Neural progenitor cell (in vitro differentiated cells): ENCODE measurements around the gene COL19A1. TPM values are rescaled to one million over a fixed set of nuclear protein-coding genes. Genes with fewer than 3 reads are reported as not detected.
A peak's percentile ranks its signal among the peaks of the same experiment; 100 is the strongest.

Experiments used
- DNase-seq: peaks from one replicate; pipeline ENCODE4 v3.0.0-alpha.2; 2016; ENCODE audit warnings: low spot score
- H2AFZ ChIP-seq: fragments of 200-600 bp; sonication (generic); replicated peaks from 2 replicates; pipeline ENCODE4 v1.6.1; 2016; ENCODE audit warnings: antibody characterized with exemption
- H3F3A ChIP-seq: fragments of 200-600 bp; sonication (generic); 2 replicates; pipeline ENCODE4 v1.6.1; 2016; ENCODE audit warnings: antibody characterized with exemption, low read depth
- H3K27ac ChIP-seq: fragments of 200-600 bp; sonication (generic); 2 replicates; pipeline ENCODE4 v1.5.1; 2016; ENCODE audit warnings: mild to moderate bottlenecking
- H3K27me3 ChIP-seq: fragments of 200-600 bp; sonication (generic); 2 replicates; pipeline ENCODE4 v1.6.1; 2016; ENCODE audit warnings: mild to moderate bottlenecking, moderate library complexity
- H3K36me3 ChIP-seq: fragments of 200-600 bp; sonication (generic); 2 replicates; pipeline ENCODE4 v1.5.1; 2016
- H3K4me1 ChIP-seq: fragments of 200-600 bp; sonication (generic); 2 replicates; pipeline ENCODE4 v1.6.1; 2016; ENCODE audit warnings: mixed run types
- H3K4me2 ChIP-seq: fragments of 200-600 bp; sonication (generic); 2 replicates; pipeline ENCODE4 v1.6.1; 2016
- H3K4me3 ChIP-seq: fragments of 200-600 bp; sonication (generic); 2 replicates; pipeline ENCODE4 v1.5.1; 2016
- H3K79me2 ChIP-seq: fragments of 200-600 bp; sonication (generic); 2 replicates; pipeline ENCODE4 v1.6.1; 2016; ENCODE audit warnings: low read depth
- H3K9ac ChIP-seq: fragments of 200-600 bp; sonication (generic); 2 replicates; pipeline ENCODE4 v1.6.1; 2016
- H3K9me3 ChIP-seq: fragments of 200-600 bp; sonication (generic); 2 replicates; pipeline ENCODE4 v1.5.1; 2016; ENCODE audit warnings: low read depth
- H4K20me1 ChIP-seq: fragments of 200-600 bp; sonication (generic); 2 replicates; pipeline ENCODE4 v1.6.1; 2016; ENCODE audit warnings: low read depth
- H3K27ac Mint-ChIP-seq: 3 replicates; pipeline ENCODE4 v1.8.0; 2021; ENCODE audit warnings: mixed read lengths
- H3K27me3 Mint-ChIP-seq: 2 replicates; pipeline ENCODE4 v1.8.0; 2022; ENCODE audit warnings: low read depth, mild to moderate bottlenecking, inconsistent platforms, moderate library complexity, mixed read lengths; ENCODE audit not compliant: insufficient read depth
- H3K36me3 Mint-ChIP-seq: 3 replicates; pipeline ENCODE4 v1.8.0; 2021; ENCODE audit warnings: mixed read lengths
- H3K4me1 Mint-ChIP-seq: 3 replicates; pipeline ENCODE4 v1.8.0; 2021; ENCODE audit warnings: mixed read lengths
- H3K4me3 Mint-ChIP-seq: 3 replicates; pipeline ENCODE4 v1.8.0; 2021; ENCODE audit warnings: mild to moderate bottlenecking, moderate library complexity, mixed read lengths
- H3K9me3 Mint-ChIP-seq: 3 replicates; pipeline ENCODE4 v1.8.0; 2020; ENCODE audit warnings: mixed read lengths
- CTCF ChIP-seq: fragments of 200-600 bp; sonication (generic); IDR thresholded peaks from 2 replicates; pipeline ENCODE4 v1.5.1; 2017; ENCODE audit warnings: antibody characterized with exemption, mild to moderate bottlenecking
- EZH2 ChIP-seq: fragments of 200-600 bp; sonication (generic); IDR thresholded peaks from 2 replicates; pipeline ENCODE4 v1.6.1; 2017; ENCODE audit warnings: antibody characterized with exemption, mild to moderate bottlenecking, moderate library complexity
- EZH2phosphoT487 ChIP-seq: fragments of 200-600 bp; sonication (generic); IDR thresholded peaks from 2 replicates; pipeline ENCODE4 v1.6.1; 2017; ENCODE audit warnings: antibody characterized with exemption
- total RNA-seq: library from RNA; depleted of rRNA; stranded (reverse); fragments of >200 nt; gene quantifications from 2 replicates; pipeline ENCODE4 v1.2.3, GENCODE V29; 2015; ENCODE audit warnings: low replicate concordance

Gene COL19A1
- total RNA-seq, 1 donor from 2014 or later = not detected

- peak overlapping the region; percentile 92 for H3K27ac Mint-ChIP-seq
- H3F3A ChIP-seq = no peaks in the 10 kb centered on the region
- no peak overlapping the region for H3K9ac ChIP-seq
- no peaks in the 10 kb centered on the region for H3K36me3 Mint-ChIP-seq
- H3K4me3 Mint-ChIP-seq = no peak overlapping the region
- TF ChIP-seq EZH2phosphoT487 = no peak
- TF ChIP-seq EZH2 = no peak
- TF ChIP-seq CTCF = no peak
- H3K27me3 ChIP-seq = no peaks in the 10 kb centered on the region
- H3K79me2 ChIP-seq = no peaks in the 10 kb centered on the region
- H3K9me3 ChIP-seq = no peaks in the 10 kb centered on the region
- no peak for DNase-seq
- peaks cover 28% of the 10 kb centered on the region for H3K4me1 Mint-ChIP-seq
- H3K27me3 Mint-ChIP-seq = peaks cover 6% of the 10 kb centered on the region
- H2AFZ ChIP-seq = no peak overlapping the region
- no peak overlapping the region for H3K4me2 ChIP-seq
- H3K4me3 ChIP-seq = no peak overlapping the region
- no peaks in the 10 kb centered on the region for H3K36me3 ChIP-seq
- H4K20me1 ChIP-seq = no peaks in the 10 kb centered on the region
- H3K9me3 Mint-ChIP-seq = no peaks in the 10 kb centered on the region
- no peaks in the 10 kb centered on the region for H3K4me1 ChIP-seq
- H3K27ac ChIP-seq = no peak overlapping the region
Measured at GRCh38 chr6:70142034-70142433, 275.7 kb downstream of the COL19A1 start.

GRCh38 chr6:70145178-70145577, 278.8 kb downstream of the COL19A1 start:
- Mint-ChIP-seq H3K27me3 (peaks cover 6% of the 10 kb centered on the region), H3K27ac (no peak overlapping the region), H3K4me1 (peaks cover 22% of the 10 kb centered on the region), H3K9me3 (no peaks in the 10 kb centered on the region), H3K4me3 (no peak overlapping the region), H3K36me3 (no peaks in the 10 kb centered on the region)
- Histone ChIP-seq H3K4me1 (no peaks in the 10 kb centered on the region), H3K27me3 (no peaks in the 10 kb centered on the region), H3K27ac (no peak overlapping the region), H3K79me2 (no peaks in the 10 kb centered on the region), H3K36me3 (no peaks in the 10 kb centered on the region), H3F3A (no peaks in the 10 kb centered on the region), H2AFZ (no peak overlapping the region), H3K9ac (no peak overlapping the region), H4K20me1 (no peaks in the 10 kb centered on the region), H3K4me2 (no peak overlapping the region), H3K4me3 (no peak overlapping the region), H3K9me3 (no peaks in the 10 kb centered on the region)
- no peak for DNase-seq
- TF ChIP-seq CTCF = no peak
- no peak for TF ChIP-seq EZH2
- TF ChIP-seq EZH2phosphoT487 = no peak

- Histone ChIP-seq H3K4me1 (no peaks in the 10 kb centered on the region), H3K27ac (no peak overlapping the region), H3K9me3 (no peaks in the 10 kb centered on the region), H3K9ac (no peak overlapping the region), H4K20me1 (no peaks in the 10 kb centered on the region), H2AFZ (no peak overlapping the region), H3K27me3 (no peaks in the 10 kb centered on the region), H3F3A (no peaks in the 10 kb centered on the region), H3K79me2 (no peaks in the 10 kb centered on the region), H3K4me3 (no peak overlapping the region), H3K36me3 (no peaks in the 10 kb centered on the region), H3K4me2 (no peak overlapping the region)
- Mint-ChIP-seq H3K4me3 (no peak overlapping the region), H3K27me3 (no peaks in the 10 kb centered on the region), H3K36me3 (no peaks in the 10 kb centered on the region), H3K4me1 (no peaks in the 10 kb centered on the region), H3K9me3 (no peaks in the 10 kb centered on the region), H3K27ac (no peak overlapping the region)
- DNase-seq = no peak
- TF ChIP-seq CTCF (no peak), EZH2 (no peak), EZH2phosphoT487 (no peak)
Measured at GRCh38 chr6:70149209-70149788, 282.9 kb downstream of the COL19A1 start.
